AG04449 (cell line): ENCODE data around the gene C2CD3.

Experiments used
- CTCF ChIA-PET: fragments of 350-600 bp; formaldehyde crosslinking; extraction: SDS; loops from one replicate; lab custom pipeline; 2021; ENCODE audit warnings: antibody characterized with exemption; lab: Yijun Ruan, JAX
- POLR2A ChIA-PET: fragments of 400-600, 350-600 bp; formaldehyde crosslinking; extraction: SDS; loops from one replicate; lab custom pipeline; 2020; ENCODE audit warnings: antibody characterized with exemption, inconsistent platforms; lab: Yijun Ruan, JAX
- DNase-seq: peaks from one replicate; pipeline ENCODE4 v3.0.0-alpha.2; 2010; ENCODE audit warnings: low read depth, low spot score
- H3K4me3 ChIP-seq: 2 replicates; pipeline ENCODE4 v1.5.1; 2011; ENCODE audit warnings: low read depth, mild to moderate bottlenecking, control low read depth, low read length
- CTCF ChIP-seq: IDR thresholded peaks from one replicate; pipeline ENCODE4 v1.5.1; 2011; ENCODE audit warnings: mild to moderate bottlenecking, moderate library complexity, low read length, control low read depth, inconsistent platforms; ENCODE audit not compliant: insufficient read depth; ENCODE audit errors: missing control alignments

Gene C2CD3

GRCh38 chr11:73998846-73999575, 171.8 kb downstream of the C2CD3 start:
- DNase-seq = no peak
- no peak for TF ChIP-seq CTCF
- no peak overlapping the region for H3K4me3 ChIP-seq
- ChIA-PET POLR2A (interaction anchor here (0.7 kb wide), 1 partner anchor 11 kb away, joined by 3 read pairs; no protein-coding TSS in a partner anchor), CTCF (interaction anchor here (1.4 to 1.7 kb wide), 2 partner anchors 15 to 35 kb away, joined by 3 to 6 read pairs; no protein-coding TSS in a partner anchor)

GRCh38 chr11:73997120-73997770, 173.6 kb downstream of the C2CD3 start:
- POLR2A ChIA-PET = interaction anchor here (0.6 kb wide), 1 partner anchor 18 kb away, joined by 3 read pairs; no protein-coding TSS in a partner anchor
- DNase-seq = no peak
- CTCF ChIA-PET = no interaction called here
- TF ChIP-seq CTCF = no peak
- no peak overlapping the region for H3K4me3 ChIP-seq

GRCh38 chr11:73996161-73996747, 174.5 kb downstream of the C2CD3 start:
- no peak for DNase-seq
- no peak for TF ChIP-seq CTCF
- ChIA-PET CTCF (interaction anchor here (1.4 kb wide), 1 partner anchor 33 kb away, joined by 3 read pairs; no protein-coding TSS in a partner anchor), POLR2A (no interaction called here)
- H3K4me3 ChIP-seq = no peak overlapping the region

- no peak overlapping the region for H3K4me3 ChIP-seq
- POLR2A ChIA-PET = no interaction called here
- CTCF ChIA-PET = interaction anchor here (1.4 kb wide), 1 partner anchor 32 kb away, joined by 3 read pairs; no protein-coding TSS in a partner anchor
- DNase-seq = no peak
- no peak for TF ChIP-seq CTCF
Observed at GRCh38 chr11:73995731-73996130, 175.1 kb downstream of the C2CD3 start.

GRCh38 chr11:73995247-73995646, 175.6 kb downstream of the C2CD3 start:
- TF ChIP-seq CTCF = no peak
- H3K4me3 ChIP-seq = no peak overlapping the region
- no peak for DNase-seq
- CTCF ChIA-PET = interaction anchor here (1.4 kb wide), 1 partner anchor 32 kb away, joined by 3 read pairs; no protein-coding TSS in a partner anchor
- POLR2A ChIA-PET = no interaction called here
